GM23248 (cell line): ENCODE measurements around the gene SIX2. TPM values are rescaled to one million over a fixed set of nuclear protein-coding genes. Genes with fewer than 3 reads are reported as not detected.
A peak's percentile ranks its signal among the peaks of the same experiment; 100 is the strongest.

Experiments used
- DNase-seq: peaks from one replicate; pipeline ENCODE4 v3.0.0-alpha.2; 2015
- H2AFZ ChIP-seq: fragments of 200-600 bp; sonication (generic); 2 replicates; pipeline ENCODE4 v1.6.1; 2016; ENCODE audit warnings: antibody characterized with exemption
- H3F3A ChIP-seq: fragments of 200-600 bp; sonication (generic); 2 replicates; pipeline ENCODE4 v1.6.1; 2016; ENCODE audit warnings: mild to moderate bottlenecking, antibody characterized with exemption, mixed run types; ENCODE audit not compliant: insufficient read depth
- H3K27ac ChIP-seq: fragments of 200-600 bp; sonication (generic); 2 replicates; pipeline ENCODE4 v1.5.1; 2016; ENCODE audit warnings: mild to moderate bottlenecking
- H3K27me3 ChIP-seq: fragments of 200-600 bp; sonication (generic); replicated peaks from 2 replicates; pipeline ENCODE4 v1.6.1; 2016; ENCODE audit warnings: mild to moderate bottlenecking; ENCODE audit not compliant: insufficient read depth
- H3K36me3 ChIP-seq: fragments of 200-600 bp; sonication (generic); 2 replicates; pipeline ENCODE4 v1.6.1; 2016; ENCODE audit warnings: low read depth, mild to moderate bottlenecking
- H3K4me1 ChIP-seq: fragments of 200-600 bp; sonication (generic); 2 replicates; pipeline ENCODE4 v1.6.1; 2016; ENCODE audit warnings: mild to moderate bottlenecking; ENCODE audit not compliant: insufficient read depth
- H3K4me2 ChIP-seq: fragments of 200-600 bp; sonication (generic); one replicate; pipeline ENCODE4 v1.6.1; 2016; ENCODE audit warnings: mild to moderate bottlenecking; ENCODE audit not compliant: unreplicated experiment
- H3K4me3 ChIP-seq: fragments of 200-600 bp; sonication (generic); 2 replicates; pipeline ENCODE4 v1.5.1; 2016; ENCODE audit warnings: mild to moderate bottlenecking
- H3K79me2 ChIP-seq: fragments of 200-600 bp; sonication (generic); 2 replicates; pipeline ENCODE4 v1.6.1; 2016; ENCODE audit warnings: mild to moderate bottlenecking; ENCODE audit not compliant: insufficient read depth
- H3K9ac ChIP-seq: fragments of 200-600 bp; sonication (generic); 2 replicates; pipeline ENCODE4 v1.6.1; 2016; ENCODE audit warnings: mild to moderate bottlenecking
- H3K9me2 ChIP-seq: fragments of 200-600 bp; sonication (generic); 2 replicates; pipeline ENCODE4 v1.6.1; 2016; ENCODE audit warnings: mixed run types, mild to moderate bottlenecking, moderate library complexity; ENCODE audit not compliant: insufficient read depth
- H3K9me3 ChIP-seq: fragments of 200-600 bp; sonication (generic); one replicate; pipeline ENCODE4 v1.6.1; 2017; ENCODE audit warnings: low read depth
- H4K20me1 ChIP-seq: fragments of 200-600 bp; sonication (generic); 2 replicates; pipeline ENCODE4 v1.6.0; 2016; ENCODE audit not compliant: insufficient read depth
- EZH2 ChIP-seq: fragments of 200-600 bp; sonication (generic); IDR thresholded peaks from 2 replicates; pipeline ENCODE4 v1.6.1; 2018; ENCODE audit warnings: antibody characterized with exemption, mild to moderate bottlenecking; ENCODE audit not compliant: insufficient read depth, poor library complexity, severe bottlenecking
- EZH2phosphoT487 ChIP-seq: fragments of 200-600 bp; sonication (generic); IDR thresholded peaks from 2 replicates; pipeline ENCODE4 v1.6.1; 2018; ENCODE audit warnings: antibody characterized with exemption, moderate library complexity, mild to moderate bottlenecking, low read depth; ENCODE audit not compliant: insufficient read depth
- WGBS, 2 experiments: methylation state at CpG; one replicate each; pipeline ENCODE4 v1.1.6; 2015 to 2017; ENCODE audit warnings: low lambda C conversion rate in 2 of 2, low coverage in 1 of 2; ENCODE audit errors: missing lambda C conversion rate in 2 of 2; 5-methylcytosine and 5-hydroxymethylcytosine counted together
- in situ Hi-C: fragments of 300-500 bp; cut with MboI; formaldehyde crosslinking; loops from 2 replicates; pipeline ENCODE4 v1.15.0; 2020
- polyA plus RNA-seq: library from polyadenylated mRNA; unstranded; fragments of >200 nt; fragmentation: Nextera tagmentation; extraction: Ambion mirVana; gene quantifications from 2 replicates; pipeline ENCODE4 v1.2.1, GENCODE V29; 2016
- total RNA-seq: library from RNA; depleted of rRNA; stranded (reverse); fragments of >200 nt; shearing (Covaris generic); gene quantifications from 2 replicates; pipeline ENCODE4 v1.2.3, GENCODE V29; 2014

Gene SIX2
- total and polyA plus RNA-seq, 2 experiments from 2014 or later, result 0.19 TPM; not detected in 1

GRCh38 chr2:44989176-44989575 is 20.1 kb downstream of the SIX2 start:
- WGBS, 2 experiments, result 79 to 85% methylated on average over 2 of the region's 2 CpGs
- H3K36me3 ChIP-seq, result no peaks in the 10 kb centered on the region
- DNase-seq, result no peak
- no peaks in the 10 kb centered on the region for H3F3A ChIP-seq
- H3K4me1 ChIP-seq, result no peaks in the 10 kb centered on the region
- no peak overlapping the region for H3K27ac ChIP-seq
- H3K27me3 ChIP-seq, result peaks cover 43% of the 10 kb centered on the region
- no peaks in the 10 kb centered on the region for H3K79me2 ChIP-seq
- H3K9ac ChIP-seq, result no peak overlapping the region
- TF ChIP-seq EZH2phosphoT487 (no peak), EZH2 (no peak)
- H3K4me3 ChIP-seq, result no peak overlapping the region
- no peaks in the 10 kb centered on the region for H3K9me2 ChIP-seq
- no peaks in the 10 kb centered on the region for H4K20me1 ChIP-seq
- in situ Hi-C loops, result no loop called here
- H3K4me2 ChIP-seq, result no peak overlapping the region
- no peaks in the 10 kb centered on the region for H3K9me3 ChIP-seq
- no peak overlapping the region for H2AFZ ChIP-seq

- H3K4me1 ChIP-seq, result no peaks in the 10 kb centered on the region
- TF ChIP-seq EZH2 (no peak), EZH2phosphoT487 (no peak)
- H3K4me3 ChIP-seq, result no peak overlapping the region
- H2AFZ ChIP-seq, result no peak overlapping the region
- 0 out of 2 replicates have a peak, but pooled peaks cover 2% of the 10 kb centered on the region for H3K27me3 ChIP-seq
- DNase-seq, result no peak
- no peak overlapping the region for H3K4me2 ChIP-seq
- H3K27ac ChIP-seq, result no peak overlapping the region
- H3K79me2 ChIP-seq, result no peaks in the 10 kb centered on the region
- no peaks in the 10 kb centered on the region for H3F3A ChIP-seq
- H3K36me3 ChIP-seq, result no peaks in the 10 kb centered on the region
- no peak overlapping the region for H3K9ac ChIP-seq
- no peaks in the 10 kb centered on the region for H3K9me3 ChIP-seq
- in situ Hi-C loops, result loop anchor here (5.0 kb wide), 1 partner anchor 508 kb away; no protein-coding TSS in a partner anchor
- no peaks in the 10 kb centered on the region for H3K9me2 ChIP-seq
- 68 to 72% methylated on average over 9 of the region's 9 CpGs for WGBS, 2 experiments
- no peaks in the 10 kb centered on the region for H4K20me1 ChIP-seq
These were observed 25.2 kb downstream of the SIX2 start for GRCh38 chr2:44983836-44984604.

- DNase-seq, result peak; percentile 85
These were observed 27.5 kb downstream of the SIX2 start for GRCh38 chr2:44981714-44982108.

GRCh38 chr2:44980751-44981713 is 28.2 kb downstream of the SIX2 start:
- Histone ChIP-seq H3K4me2 (no peak overlapping the region), H3K9me3 (no peaks in the 10 kb centered on the region), H3K27me3 (peaks cover 5% of the 10 kb centered on the region), H3K79me2 (no peaks in the 10 kb centered on the region), H3K9ac (no peak overlapping the region), H3K36me3 (no peaks in the 10 kb centered on the region), H3K27ac (no peak overlapping the region), H3K4me3 (no peak overlapping the region), H3F3A (no peaks in the 10 kb centered on the region), H3K4me1 (no peaks in the 10 kb centered on the region), H4K20me1 (no peaks in the 10 kb centered on the region), H2AFZ (no peak overlapping the region), H3K9me2 (no peaks in the 10 kb centered on the region)
- TF ChIP-seq EZH2 (no peak), EZH2phosphoT487 (no peak)
- no peak for DNase-seq
- in situ Hi-C loops, result loop anchor here (5.0 kb wide), 1 partner anchor 511 kb away; no protein-coding TSS in a partner anchor
- WGBS, 2 experiments, result 68 to 70% methylated on average over 9 of the region's 9 CpGs

More at GRCh38 chr2:44981714-44982108, 27.5 kb downstream of the SIX2 start:
- in situ Hi-C loops, result loop anchor here (5.0 kb wide), 1 partner anchor 511 kb away; no protein-coding TSS in a partner anchor
- H3K27me3 ChIP-seq, result peaks cover 5% of the 10 kb centered on the region
- H3K9me3 ChIP-seq, result no peaks in the 10 kb centered on the region
- WGBS, 2 experiments, result 11 to 14% methylated on average over 14 of the region's 14 CpGs
- H3K4me2 ChIP-seq, result no peak overlapping the region
- no peak overlapping the region for H3K27ac ChIP-seq
- TF ChIP-seq EZH2 (no peak), EZH2phosphoT487 (no peak)
- no peaks in the 10 kb centered on the region for H3K36me3 ChIP-seq
- 0 out of 2 replicates have a peak overlapping the region, but pooled peaks have one; percentile 46 for H2AFZ ChIP-seq
- no peak overlapping the region for H3K9ac ChIP-seq
- no peak overlapping the region for H3K4me3 ChIP-seq
- H3F3A ChIP-seq, result no peaks in the 10 kb centered on the region
- no peaks in the 10 kb centered on the region for H4K20me1 ChIP-seq
- no peaks in the 10 kb centered on the region for H3K9me2 ChIP-seq
- H3K79me2 ChIP-seq, result no peaks in the 10 kb centered on the region
- no peaks in the 10 kb centered on the region for H3K4me1 ChIP-seq
